GM18867 (cell line): ENCODE data around the gene TPD52L1.
"Not testable (repeated sequence)": the region's sequence is repeated elsewhere in the genome, so short reads cannot be mapped to it uniquely, and the experiment has no call there.

Source experiments
- ATAC-seq: cut with Tn5 transposase; IDR thresholded peaks from one replicate; pipeline ENCODE4 v1.9.1; 2021; ENCODE audit warnings: mild to moderate bottlenecking, moderate library complexity; ENCODE audit not compliant: unreplicated experiment

TPD52L1 gene

DNA sequence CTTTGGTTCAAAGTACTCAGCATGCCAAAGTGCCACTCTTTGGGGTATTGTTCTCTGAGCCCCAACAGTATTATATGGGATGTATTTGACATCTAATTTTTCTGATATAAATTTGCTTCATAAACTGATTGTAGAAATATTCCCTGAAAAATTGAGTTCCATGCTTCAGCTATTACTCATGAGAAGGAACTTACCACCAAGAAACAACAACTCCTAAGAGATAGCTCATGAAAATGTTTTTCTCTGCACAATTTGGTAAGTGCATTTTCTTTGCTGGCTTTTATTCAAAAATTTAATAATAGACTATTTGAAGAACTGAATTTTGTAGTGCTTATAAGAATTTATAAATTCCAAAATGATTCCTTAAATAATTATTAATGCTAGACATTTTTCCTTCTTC, 12.8 kb upstream of the TPD52L1 start:
- no peak for ATAC-seq

DNA sequence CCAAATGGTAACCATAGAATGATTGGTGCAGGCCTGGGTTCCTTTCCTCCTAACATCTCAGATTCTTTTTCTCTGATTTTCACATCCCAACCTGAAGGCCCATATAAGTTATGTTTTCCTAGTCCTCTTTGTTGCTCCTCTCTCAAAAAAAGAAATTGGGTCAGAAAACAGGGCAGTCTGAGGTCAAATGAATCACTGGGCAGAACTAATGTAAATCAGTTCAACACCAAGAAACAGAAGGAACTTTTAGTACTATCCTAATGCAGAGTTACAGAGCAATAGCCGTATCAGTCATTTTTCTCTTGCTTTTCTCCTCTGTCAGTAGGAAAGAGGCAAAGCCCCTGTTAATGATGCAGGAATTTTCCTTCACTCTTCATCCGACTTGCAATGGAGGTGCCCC, 11.0 kb upstream of the TPD52L1 start:
- ATAC-seq: no peak

DNA sequence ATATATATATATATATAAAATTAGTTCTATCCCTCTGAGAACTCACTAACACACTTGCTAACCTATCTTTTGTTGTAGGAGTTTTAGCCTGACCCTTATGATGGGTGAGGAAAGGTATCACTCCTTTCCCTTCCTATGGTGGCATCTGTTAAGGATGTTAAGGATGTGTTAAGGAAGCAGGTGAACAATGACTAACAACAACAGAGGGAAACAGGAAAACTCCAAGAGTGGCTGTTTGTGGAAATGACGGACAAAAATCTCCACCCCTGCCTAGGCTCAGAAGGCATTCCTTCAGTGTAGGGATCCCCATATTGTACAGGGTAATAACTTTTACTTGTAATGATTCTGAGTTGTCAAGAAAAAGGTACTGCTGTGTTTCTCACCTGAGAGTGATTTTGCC, 8.8 kb upstream of the TPD52L1 start:
- ATAC-seq: no peak

DNA sequence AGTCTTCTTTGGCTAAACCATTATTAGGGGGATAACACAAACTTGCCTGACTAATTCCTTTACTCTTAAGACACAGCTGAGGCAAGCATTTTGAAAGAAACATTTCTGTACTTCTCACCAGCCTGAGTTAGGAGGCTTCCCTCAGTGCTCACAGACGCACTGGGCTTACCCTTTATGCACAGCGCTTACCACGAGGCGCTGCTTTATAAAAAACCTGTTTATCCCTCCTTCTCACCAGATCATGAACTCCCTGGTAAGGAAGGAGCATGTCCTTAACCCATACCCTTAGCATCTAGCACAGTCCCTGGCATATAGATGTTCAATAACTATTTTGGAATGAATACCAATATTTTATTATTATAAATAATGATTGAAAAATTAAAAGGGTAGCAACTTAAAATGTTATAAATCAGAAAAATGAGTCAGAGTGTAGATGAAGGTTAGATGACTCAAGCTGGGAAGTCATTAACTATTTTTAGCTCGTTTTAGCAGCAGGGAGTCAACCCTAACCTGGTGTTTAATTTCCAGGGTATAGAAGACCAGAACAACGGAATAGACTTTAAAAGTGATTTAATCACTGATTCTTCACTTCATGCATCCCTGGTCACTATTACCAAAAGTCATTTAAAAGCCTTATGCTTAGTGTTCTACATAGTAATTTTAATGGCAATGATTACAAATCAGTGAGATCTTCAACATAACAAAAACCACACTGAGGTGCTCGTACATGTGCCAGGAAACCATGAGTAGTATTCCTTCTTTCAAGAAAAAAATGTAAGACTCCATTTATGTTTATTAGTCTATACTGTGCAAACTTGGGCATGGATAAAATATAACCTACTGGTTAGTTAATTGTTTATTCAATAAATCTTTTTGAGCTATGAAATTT, 4.1 kb upstream of the TPD52L1 start:
- ATAC-seq: no peak

DNA sequence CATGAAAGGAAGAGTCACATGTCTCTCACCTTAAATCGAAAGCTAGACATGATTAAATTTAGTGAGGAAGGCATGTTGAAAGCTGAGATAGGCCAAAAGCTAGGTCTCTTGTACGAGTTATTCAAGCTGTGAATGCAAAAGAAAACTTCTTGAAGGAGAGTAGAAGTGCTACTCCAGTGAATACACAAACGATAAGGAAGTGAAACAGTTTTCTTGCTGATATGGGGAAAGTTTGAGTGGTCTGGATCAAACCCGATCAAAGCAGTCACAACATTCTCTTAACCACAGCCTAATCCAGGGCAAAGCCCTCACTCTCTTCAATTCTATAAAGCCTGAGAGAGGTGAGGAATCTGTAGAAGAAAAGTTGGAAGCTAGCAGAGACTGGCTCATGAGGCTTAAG, 1.9 kb upstream of the TPD52L1 start:
- no peak for ATAC-seq

DNA sequence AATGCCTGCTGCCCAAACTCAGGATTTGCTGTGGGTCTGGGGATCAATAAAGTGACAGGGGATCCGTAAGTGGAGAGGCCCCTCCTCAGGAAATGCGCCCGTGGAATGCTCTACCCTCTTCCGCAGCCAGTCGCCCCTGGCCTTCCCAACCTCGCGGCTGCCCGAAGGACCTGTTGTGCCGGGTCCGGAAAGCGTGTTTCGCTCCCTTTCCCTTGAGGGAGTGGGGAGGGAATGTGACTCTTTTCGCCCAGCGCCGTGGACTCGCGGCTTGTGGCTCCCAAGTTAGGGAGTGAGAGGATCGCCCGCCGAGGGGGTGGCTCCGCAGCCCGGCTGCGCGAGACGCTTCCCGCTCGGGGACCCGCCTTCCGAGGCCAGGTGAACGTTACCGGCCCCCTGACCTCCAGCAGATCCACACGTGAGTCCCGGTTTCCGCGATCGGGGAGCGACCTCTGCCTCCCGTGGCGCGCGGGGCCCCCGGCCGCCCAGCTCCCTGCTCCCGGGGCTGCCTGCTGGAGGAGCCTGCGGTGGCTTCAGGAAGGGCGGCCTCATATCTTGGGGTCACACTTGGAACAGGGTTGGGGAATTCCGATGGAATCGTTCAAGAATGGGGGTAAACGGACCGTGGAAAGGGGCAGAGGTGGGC, 666 bp downstream of the TPD52L1 start:
- ATAC-seq: no peak

DNA sequence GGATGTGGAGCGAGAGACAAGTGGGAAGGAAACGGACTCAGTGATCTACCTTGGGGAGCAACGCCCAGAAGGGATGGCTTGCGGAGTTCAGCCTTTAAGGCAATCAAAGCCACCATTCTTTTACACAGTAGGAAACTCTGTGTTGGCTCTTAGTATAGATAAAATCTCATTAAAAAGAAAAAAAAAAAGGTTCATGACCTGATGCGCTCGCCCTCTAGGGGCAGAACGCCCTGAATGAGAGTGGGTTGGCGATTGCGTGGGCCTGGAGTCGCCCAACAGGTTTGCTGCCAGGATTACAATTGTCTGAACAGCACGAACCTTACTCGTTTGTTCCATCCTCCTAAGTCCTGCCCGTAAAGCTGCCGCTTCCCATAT, 1.2 kb downstream of the TPD52L1 start:
- no peak for ATAC-seq

DNA sequence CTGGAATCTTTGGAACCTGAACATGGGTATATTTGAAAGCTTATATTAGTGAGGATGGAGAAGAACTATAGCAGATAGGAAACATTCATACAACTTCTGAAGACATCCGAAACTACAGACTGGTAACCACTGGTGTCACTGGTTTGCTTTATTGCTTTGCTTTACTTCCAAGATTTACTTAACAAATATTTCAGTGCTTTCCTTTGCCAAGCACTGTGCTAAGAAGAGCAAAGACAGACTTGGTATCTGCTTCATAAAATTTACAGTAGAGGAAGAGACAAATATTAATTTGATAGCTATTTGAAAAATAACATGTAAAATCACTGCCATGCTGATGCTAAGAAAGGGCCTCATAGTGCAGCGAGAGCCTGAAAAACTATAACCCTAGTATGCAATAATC, 1.8 kb downstream of the TPD52L1 start:
- ATAC-seq: no peak

DNA sequence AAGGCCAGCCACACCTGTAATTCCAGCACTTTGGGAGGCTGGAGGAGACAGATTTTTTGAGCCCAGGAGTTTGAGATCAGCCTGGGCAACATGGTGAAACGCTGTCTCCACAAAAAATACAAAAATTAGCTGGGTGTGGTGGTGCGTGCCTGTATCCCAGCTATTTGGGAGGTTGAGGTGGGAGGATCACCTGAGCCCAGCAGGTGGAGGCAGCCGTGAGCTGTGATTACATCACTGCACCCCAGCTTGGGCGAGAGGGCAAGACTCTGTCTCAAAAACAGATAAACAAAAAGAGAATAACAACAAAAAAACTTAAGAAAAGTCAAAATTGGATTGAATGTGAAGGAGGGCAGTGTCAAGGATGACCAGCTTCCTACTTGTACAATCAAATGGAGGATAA, 2.9 kb downstream of the TPD52L1 start:
- ATAC-seq: no peak

DNA sequence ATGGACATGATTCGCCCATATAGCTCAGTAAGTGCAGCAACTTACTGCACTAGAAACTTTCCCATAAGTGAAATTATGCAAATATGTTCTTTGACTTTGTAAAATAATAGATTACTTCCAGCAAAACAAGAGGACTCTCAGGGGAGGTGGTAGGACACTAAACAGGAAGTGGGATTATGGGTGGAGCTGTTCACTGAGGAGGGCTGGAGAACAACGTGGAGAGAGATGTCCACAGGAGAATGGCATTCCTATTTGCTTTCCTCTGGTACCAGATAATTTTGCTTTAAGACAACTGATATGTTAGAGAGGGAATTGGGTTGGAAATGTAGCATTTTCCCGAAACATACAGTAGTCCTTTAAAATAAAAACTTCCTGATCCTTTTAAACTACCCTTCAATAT, 3.7 kb downstream of the TPD52L1 start:
- no peak for ATAC-seq

DNA sequence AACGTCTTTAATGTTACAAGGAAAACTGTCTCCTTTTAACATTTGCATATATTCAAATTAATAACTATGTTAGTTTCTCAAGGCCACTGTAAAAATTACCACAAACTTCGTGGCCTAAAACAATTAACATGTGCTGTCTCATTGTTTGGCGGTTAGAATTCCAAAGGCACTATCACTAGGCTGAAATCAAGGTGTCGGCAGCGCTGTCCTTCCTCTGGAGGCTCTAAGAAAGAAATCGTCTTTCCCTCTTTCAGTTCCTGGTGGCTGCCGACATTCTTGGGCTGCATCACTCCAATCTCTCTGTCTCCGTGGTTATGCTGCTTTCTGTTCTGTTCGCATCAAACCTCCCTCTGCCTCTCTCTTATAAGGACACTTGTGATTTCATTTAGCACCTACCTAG, 4.2 kb downstream of the TPD52L1 start:
- ATAC-seq: no peak

DNA sequence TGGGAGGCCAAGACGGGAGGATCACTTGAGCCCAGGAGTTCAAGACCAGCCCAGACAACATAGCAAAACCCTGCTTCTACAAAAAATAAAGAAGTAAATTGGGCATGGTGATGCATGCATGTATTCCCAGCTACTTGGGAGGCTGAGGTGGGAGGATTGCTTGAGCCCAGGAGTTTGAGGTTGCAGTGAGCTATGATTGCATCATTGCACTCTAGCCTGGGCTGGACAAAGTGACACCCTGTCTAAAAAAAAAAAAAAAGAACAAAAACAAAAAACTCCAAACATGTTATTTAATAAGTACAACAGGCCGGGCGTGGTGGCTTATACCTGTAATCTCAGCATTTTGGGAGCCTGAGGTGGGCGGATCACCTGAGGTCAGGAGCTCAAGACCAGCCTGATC, 9.8 kb downstream of the TPD52L1 start:
- ATAC-seq: not testable (repeated sequence)

DNA sequence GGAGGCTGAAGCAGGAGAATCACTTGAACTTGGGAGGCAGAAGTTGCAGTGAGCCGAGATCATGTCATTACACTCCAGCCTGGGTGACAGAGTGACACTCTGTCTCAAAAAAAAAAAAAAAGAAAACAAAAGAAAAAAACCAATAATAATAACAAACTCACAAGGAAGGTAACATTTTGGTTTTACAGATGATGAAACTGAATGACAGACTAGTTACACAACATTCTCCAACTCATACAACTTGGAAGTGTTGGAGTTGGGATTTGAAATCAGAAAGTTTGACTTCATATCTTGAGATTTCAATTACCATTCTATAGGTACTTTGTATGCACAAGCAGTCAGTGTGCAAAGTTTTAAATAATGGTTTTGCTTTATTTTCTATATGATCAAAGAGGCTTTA, 10.2 kb downstream of the TPD52L1 start:
- ATAC-seq: no peak

DNA sequence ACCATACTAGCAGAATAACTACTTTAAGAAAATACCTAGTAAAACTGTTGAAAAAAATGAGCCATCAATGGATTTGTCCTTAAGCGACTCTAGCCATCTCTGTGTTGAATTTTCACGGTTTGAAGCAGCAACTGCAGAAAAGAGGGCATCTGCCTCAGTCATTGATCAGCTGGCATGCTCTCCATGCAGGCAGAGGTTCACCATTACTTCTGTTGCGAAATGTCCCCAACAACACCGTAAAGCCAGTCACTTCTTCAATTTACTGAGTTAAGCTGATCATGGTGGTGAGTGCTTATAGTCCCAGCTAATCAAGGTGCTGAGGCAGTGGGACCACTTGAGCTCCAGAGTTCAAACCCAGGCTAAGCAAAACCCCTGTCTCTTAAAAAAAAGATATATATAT, 11.1 kb downstream of the TPD52L1 start:
- ATAC-seq: no peak

DNA sequence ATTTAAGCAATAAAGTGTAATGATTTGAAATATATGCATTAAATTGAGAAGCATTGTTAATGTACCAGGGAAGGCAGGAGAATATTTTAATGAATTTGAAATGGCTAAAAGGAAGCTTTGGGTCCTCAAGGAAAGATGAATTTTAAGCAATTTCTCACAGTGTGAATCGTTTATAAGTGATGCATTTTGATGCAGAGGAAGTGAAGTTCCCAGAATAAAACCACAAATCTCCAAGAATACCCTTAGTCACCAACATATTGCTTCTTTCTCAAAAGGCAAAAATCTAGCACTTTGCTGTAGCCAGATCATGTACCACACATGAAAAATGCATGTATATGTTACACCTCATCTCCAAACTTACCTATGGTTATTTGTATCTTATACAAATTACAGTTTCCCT, 11.7 kb downstream of the TPD52L1 start:
- ATAC-seq: no peak

DNA sequence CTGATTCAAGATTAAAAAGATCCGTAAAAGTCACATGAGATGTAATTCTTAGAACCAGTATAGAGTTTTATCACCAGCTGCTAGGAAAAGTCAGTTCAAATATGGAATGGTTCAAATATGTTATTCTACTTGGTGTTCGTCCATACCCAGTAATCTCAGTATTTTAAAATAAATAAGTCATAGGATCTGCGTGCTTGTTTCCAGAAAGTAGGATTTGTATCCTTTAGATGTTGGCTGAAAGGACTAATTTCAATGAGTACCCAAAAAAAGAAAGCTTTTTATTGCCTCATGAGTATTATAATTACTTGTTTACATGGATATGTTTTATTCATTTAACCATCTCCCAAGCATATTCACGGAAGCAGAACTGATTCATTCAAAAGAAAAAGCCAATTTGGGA, 12.2 kb downstream of the TPD52L1 start:
- no peak for ATAC-seq

DNA sequence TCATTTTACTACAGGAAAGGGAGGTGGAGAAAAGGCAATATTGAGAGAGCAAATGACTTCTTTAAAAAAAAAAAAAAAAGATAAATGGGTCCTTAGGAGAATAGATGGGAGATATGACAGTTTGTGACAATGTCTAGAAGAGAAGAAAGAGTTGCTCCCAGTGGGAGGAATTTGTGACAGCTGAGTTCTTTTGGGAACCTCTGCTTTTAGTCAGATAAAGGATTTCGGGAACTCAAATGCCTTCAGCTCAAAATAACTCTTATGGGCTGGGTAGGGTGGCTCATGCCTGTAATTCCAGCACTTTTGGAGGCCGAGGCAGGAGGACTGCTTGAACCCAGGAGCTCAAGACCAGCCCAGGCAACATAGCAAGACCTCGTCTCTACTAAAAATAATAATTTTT, 13.1 kb downstream of the TPD52L1 start:
- ATAC-seq: no peak

DNA sequence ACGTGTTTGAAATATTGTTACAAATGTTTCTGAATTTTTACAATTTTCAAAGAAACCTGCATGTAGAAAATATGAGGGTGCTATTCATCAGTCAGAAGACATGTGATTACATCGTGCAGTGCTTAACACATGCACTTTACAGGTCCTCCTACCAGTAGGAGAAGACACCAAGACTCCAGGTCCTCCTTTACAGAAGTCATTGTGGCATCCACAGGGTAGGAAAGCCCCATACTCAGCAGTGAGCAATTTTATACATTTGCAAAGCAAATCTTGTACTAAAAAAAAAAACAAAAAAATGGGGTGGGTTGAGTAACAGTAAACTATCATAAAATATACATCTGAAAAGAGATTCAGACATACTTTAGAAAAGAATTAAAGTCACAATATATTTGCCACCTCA, 14.0 kb downstream of the TPD52L1 start:
- ATAC-seq: no peak

DNA sequence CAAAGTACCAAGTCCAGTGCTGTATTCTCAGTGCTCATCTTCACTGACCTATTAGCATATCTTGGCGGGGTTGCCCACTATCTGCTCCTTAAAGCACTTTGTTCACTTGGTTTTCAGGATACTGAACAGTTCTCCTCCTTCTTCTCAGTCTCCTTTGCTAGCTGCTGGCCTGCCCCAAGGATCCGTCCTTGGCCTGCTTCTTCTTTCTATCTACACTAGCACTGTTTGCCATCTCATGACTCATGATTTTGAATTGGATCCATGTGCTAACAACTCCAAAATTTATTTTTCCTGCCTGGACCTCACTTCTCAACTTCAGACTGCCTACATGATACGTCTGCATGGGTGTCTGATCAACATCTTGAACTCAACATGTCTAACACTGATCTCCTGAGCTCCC, 15.5 kb downstream of the TPD52L1 start:
- ATAC-seq: no peak

DNA sequence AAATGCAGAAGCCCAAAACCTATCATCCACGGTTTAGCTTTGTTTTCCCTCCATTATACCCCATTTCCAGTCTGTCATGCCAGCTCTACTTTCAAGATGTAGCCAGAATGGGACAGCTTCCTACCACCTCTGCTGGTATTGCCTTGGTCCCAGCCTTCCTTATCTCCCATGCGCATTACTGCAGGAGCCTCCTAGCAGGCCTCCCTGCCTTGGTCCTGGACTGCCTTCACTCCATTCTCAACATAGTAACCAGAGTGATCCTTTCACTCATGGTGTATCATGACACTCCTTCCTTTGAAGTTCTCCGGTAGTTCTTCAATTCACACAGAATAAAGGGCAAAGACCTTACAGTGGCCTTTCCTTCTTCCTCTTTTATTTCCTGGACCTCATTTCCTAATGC, 15.9 kb downstream of the TPD52L1 start:
- ATAC-seq: no peak

DNA sequence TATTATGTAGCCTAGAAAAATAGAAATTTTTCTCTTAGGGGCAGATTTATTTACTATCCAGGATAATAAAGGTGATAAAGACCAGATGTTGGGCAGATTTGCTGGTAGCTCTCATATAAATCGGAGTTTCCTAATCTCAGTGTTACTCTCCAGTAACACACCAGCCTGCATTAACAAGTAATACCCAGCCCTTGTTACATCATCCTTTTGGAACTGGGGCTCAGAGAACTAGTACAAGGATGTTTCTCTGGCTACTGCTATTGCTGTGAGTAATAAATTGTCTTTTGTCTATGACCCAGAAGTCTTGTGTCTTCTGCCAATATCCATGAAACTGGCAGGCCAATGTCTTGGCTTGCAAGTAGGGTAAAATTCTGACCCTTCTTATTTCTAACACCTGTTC, 16.8 kb downstream of the TPD52L1 start:
- no peak for ATAC-seq

DNA sequence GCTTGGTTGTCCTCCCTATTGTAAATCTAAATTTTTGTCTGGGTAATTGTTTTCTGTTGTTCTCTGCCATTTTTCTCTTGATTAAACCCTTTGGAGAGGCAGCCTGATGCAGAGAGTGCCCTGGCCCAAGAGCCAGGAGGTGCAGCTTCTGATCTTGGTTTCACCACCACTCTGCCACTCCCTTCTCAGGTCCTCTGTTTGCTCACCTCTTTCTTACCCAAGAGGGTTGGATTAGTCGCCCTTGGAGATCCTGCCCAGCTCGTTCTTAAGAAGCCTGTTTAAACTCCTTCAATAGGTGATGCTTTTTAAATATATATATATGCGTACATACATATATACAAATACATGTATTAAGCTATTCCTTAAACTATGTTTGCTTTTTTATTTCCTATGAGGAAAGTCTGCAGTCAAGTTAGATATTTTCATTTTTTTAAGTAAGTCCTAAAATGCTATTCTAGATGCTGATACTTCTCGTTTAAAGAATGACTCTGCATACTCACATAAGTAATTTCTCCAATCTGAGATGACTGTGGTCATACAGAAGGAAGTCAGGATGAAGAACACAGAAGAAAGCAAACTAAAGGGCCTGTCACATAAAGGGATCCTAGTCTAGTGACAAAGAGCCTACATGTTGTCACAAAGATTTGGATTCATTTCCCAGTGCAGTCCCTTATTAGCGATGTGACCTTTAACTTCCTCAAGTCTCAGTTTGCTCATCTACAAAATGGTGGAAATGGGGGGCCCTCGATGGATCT, 19.9 kb downstream of the TPD52L1 start:
- ATAC-seq: no peak
